GM23338 (cell line): ENCODE results near the gene AMPD2. TPM values are rescaled to one million over a fixed set of nuclear protein-coding genes. Genes with fewer than 3 reads are reported as not detected.
A peak's percentile ranks its signal among the peaks of the same experiment; 100 is the strongest.
"Not testable (repeated sequence)": the region's sequence is repeated elsewhere in the genome, so short reads cannot be mapped to it uniquely, and the experiment has no call there.

ENCODE experiments used
- ATAC-seq: fragments of 200-7000 bp; cut with Tn5 transposase; 3 replicates; pipeline ENCODE4 v1.9.1; 2020
- DNase-seq: peaks from one replicate; pipeline ENCODE4 v3.0.0-alpha.2; 2015; ENCODE audit warnings: low spot score
- H2AFZ ChIP-seq: fragments of 200-600 bp; sonication (generic); 2 replicates; pipeline ENCODE4 v1.8.0; 2016; ENCODE audit warnings: antibody characterized with exemption, mild to moderate bottlenecking, moderate library complexity
- H3F3A ChIP-seq: fragments of 200-600 bp; sonication (generic); replicated peaks from 2 replicates; pipeline ENCODE4 v1.8.0; 2017; ENCODE audit warnings: antibody characterized with exemption, mixed run types, low read depth
- H3K27ac ChIP-seq: fragments of 200-600 bp; sonication (generic); 2 replicates; pipeline ENCODE4 v1.6.1; 2016; ENCODE audit warnings: low read depth
- H3K27me3 ChIP-seq: fragments of 200-600 bp; sonication (generic); 2 replicates; pipeline ENCODE4 v1.8.0; 2016; ENCODE audit warnings: mild to moderate bottlenecking, mixed run types, moderate library complexity; ENCODE audit not compliant: insufficient read depth
- H3K36me3 ChIP-seq: fragments of 200-600 bp; sonication (generic); 2 replicates; pipeline ENCODE4 v1.8.0; 2016; ENCODE audit warnings: mild to moderate bottlenecking; ENCODE audit not compliant: insufficient read depth
- H3K4me1 ChIP-seq: fragments of 200-600 bp; sonication (generic); 2 replicates; pipeline ENCODE4 v1.8.0; 2016; ENCODE audit warnings: mild to moderate bottlenecking, moderate library complexity; ENCODE audit not compliant: insufficient read depth
- H3K4me2 ChIP-seq: fragments of 200-600 bp; sonication (generic); 2 replicates; pipeline ENCODE4 v1.7.1; 2017; ENCODE audit warnings: mixed run types
- H3K4me3 ChIP-seq: fragments of 200-600 bp; sonication (generic); 2 replicates; pipeline ENCODE4 v1.6.1; 2016; ENCODE audit warnings: mixed run types
- H3K79me2 ChIP-seq: fragments of 200-600 bp; sonication (generic); replicated peaks from 2 replicates; pipeline ENCODE4 v1.8.0; 2017; ENCODE audit warnings: mild to moderate bottlenecking; ENCODE audit not compliant: insufficient read depth
- H3K9me2 ChIP-seq: fragments of 200-600 bp; sonication (generic); 2 replicates; pipeline ENCODE4 v1.8.0; 2017; ENCODE audit not compliant: insufficient read depth
- H4K20me1 ChIP-seq: fragments of 200-600 bp; sonication (generic); replicated peaks from 2 replicates; pipeline ENCODE4 v1.8.0; 2017; ENCODE audit warnings: mild to moderate bottlenecking; ENCODE audit not compliant: insufficient read depth
- H3K27ac Mint-ChIP-seq: 2 replicates; pipeline ENCODE4 v1.8.0; 2020; ENCODE audit warnings: inconsistent platforms, mild to moderate bottlenecking, moderate library complexity, mixed read lengths
- H3K27me3 Mint-ChIP-seq: 3 replicates; pipeline ENCODE4 v1.8.0; 2022; ENCODE audit warnings: low read depth, mild to moderate bottlenecking, moderate library complexity, mixed read lengths, inconsistent platforms; ENCODE audit not compliant: insufficient read depth, poor library complexity
- H3K36me3 Mint-ChIP-seq: 3 replicates; pipeline ENCODE4 v1.8.0; 2021; ENCODE audit warnings: low read depth, mild to moderate bottlenecking, inconsistent platforms, moderate library complexity, mixed read lengths
- H3K4me1 Mint-ChIP-seq: 3 replicates; pipeline ENCODE4 v1.8.0; 2020; ENCODE audit warnings: mild to moderate bottlenecking, inconsistent platforms, mixed read lengths
- H3K4me3 Mint-ChIP-seq: 3 replicates; pipeline ENCODE4 v1.8.0; 2021; ENCODE audit warnings: moderate library complexity, mild to moderate bottlenecking, inconsistent platforms, mixed read lengths
- H3K9me3 Mint-ChIP-seq: 3 replicates; pipeline ENCODE4 v1.8.0; 2020; ENCODE audit warnings: moderate library complexity, mild to moderate bottlenecking, inconsistent platforms, mixed read lengths
- CREB1 ChIP-seq: fragments of 250-450 bp; sonication (Bioruptor Pico); IDR thresholded peaks from 2 replicates; pipeline ENCODE4 v1.5.0; 2020; ENCODE audit warnings: low read depth, mild to moderate bottlenecking, moderate library complexity
- EZH2phosphoT487 ChIP-seq: fragments of 200-600 bp; sonication (generic); IDR thresholded peaks from one replicate; pipeline ENCODE4 v1.8.1; 2018; ENCODE audit warnings: antibody characterized with exemption; ENCODE audit not compliant: unreplicated experiment
- JUNB ChIP-seq: IDR thresholded peaks from one replicate; pipeline ENCODE4 v1.6.1; 2016; ENCODE audit warnings: antibody characterized with exemption; ENCODE audit not compliant: unreplicated experiment
- NANOG ChIP-seq: IDR thresholded peaks from 2 replicates; pipeline ENCODE4 v1.6.1; 2016; ENCODE audit warnings: antibody characterized with exemption, borderline replicate concordance
- POLR2AphosphoS5 ChIP-seq: IDR thresholded peaks from 2 replicates; pipeline ENCODE4 v1.6.1; 2016; ENCODE audit warnings: antibody characterized with exemption, low read depth
- STAT1 ChIP-seq: IDR thresholded peaks from one replicate; pipeline ENCODE4 v1.6.1; 2016; ENCODE audit warnings: antibody characterized with exemption; ENCODE audit not compliant: unreplicated experiment
- ZNF331 ChIP-seq: fragments of 250-450 bp; sonication (Bioruptor Pico); IDR thresholded peaks from 2 replicates; pipeline ENCODE4 v1.5.0; 2020; ENCODE audit warnings: low read depth, mild to moderate bottlenecking, moderate library complexity
- polyA plus RNA-seq: library from polyadenylated mRNA; unstranded; fragments of >200 nt; fragmentation: Nextera tagmentation; extraction: Ambion mirVana; gene quantifications from 2 replicates; pipeline ENCODE4 v1.2.1, GENCODE V29; 2016
- total RNA-seq: library from RNA; depleted of rRNA; stranded (reverse); fragments of >200 nt; shearing (Covaris generic); gene quantifications from 2 replicates; pipeline ENCODE4 v1.2.3, GENCODE V29; 2014
- TF ChIP-seq, protein P1 (sequence below), 2 experiments: fragments of 200-600 bp in 1 of 2; sonication (generic) in 1 of 2; conservative IDR thresholded peaks; 2 replicates each; pipeline versions ENCODE4 v1.5.1 to v1.6.1; 2016 to 2017; ENCODE audit warnings: antibody characterized with exemption in 2 of 2, low read depth in 2 of 2, mild to moderate bottlenecking in 2 of 2, moderate library complexity in 1 of 2
- TF ChIP-seq, protein P2 (sequence below): IDR thresholded peaks from 2 replicates; pipeline ENCODE4 v1.6.1; 2016; ENCODE audit warnings: antibody characterized with exemption
- TF ChIP-seq, protein P3 (sequence below): IDR thresholded peaks from one replicate; pipeline ENCODE4 v1.6.1; 2018; ENCODE audit warnings: antibody characterized with exemption; ENCODE audit not compliant: unreplicated experiment

The AMPD2 gene
- total and polyA plus RNA-seq, 2 experiments from 2014 or later: 24.5 to 62.1 TPM

DNA sequence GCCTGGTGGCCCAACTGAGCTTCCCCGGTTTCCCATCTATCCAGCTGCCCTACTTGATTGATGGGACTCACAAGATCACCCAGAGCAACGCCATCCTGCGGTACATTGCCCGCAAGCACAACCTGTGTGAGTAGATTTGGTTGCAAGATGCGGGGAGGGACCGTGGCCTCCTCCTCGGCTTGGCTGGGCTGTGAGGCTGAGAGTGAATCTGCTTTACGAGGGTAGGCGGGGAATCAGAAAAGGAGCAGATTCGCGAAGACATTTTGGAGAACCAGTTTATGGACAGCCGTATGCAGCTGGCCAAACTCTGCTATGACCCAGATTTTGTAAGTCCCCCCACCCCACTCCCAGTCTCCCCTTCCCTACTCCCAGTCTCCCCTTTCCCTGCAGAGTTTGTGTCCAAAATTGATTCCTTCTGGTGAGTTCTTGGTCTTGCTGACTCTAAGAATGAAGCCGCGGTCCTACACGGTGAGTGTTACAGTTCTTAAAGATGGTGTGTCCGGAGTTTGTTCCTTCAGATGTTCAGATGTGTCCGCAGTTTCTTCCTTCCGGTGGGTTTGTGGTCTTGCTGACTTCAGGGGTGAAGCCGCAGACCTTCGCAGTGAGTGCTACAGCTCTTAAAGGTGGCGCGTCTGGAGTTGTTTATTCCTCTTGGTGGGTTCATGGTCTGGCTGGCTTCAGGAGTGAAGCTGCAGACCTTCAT, 49.8 kb downstream of the AMPD2 start:
- H3K27me3 ChIP-seq: no peaks in the 10 kb centered on the region
- Mint-ChIP-seq H3K9me3 (no peaks in the 10 kb centered on the region), H3K4me3 (no peak overlapping the region; the same call in 2 of the 3 replicates), H3K27ac (no peak overlapping the region; the same call in 1 of the 2 replicates), H3K27me3 (peaks cover 2% of the 10 kb centered on the region), H3K4me1 (peaks cover 9% of the 10 kb centered on the region; the same call in 2 of the 3 replicates), H3K36me3 (no peaks in the 10 kb centered on the region)
- H2AFZ ChIP-seq: no peak overlapping the region
- no peaks in the 10 kb centered on the region for H3K79me2 ChIP-seq
- H3K27ac ChIP-seq: no peak overlapping the region
- no peak overlapping the region for H3K4me2 ChIP-seq
- DNase-seq (no peak), ATAC-seq (no peak)
- no peaks in the 10 kb centered on the region for H4K20me1 ChIP-seq
- no peak for TF ChIP-seq CREB1 (CRISPR knock-in tag)
- TF ChIP-seq, protein P1, sequence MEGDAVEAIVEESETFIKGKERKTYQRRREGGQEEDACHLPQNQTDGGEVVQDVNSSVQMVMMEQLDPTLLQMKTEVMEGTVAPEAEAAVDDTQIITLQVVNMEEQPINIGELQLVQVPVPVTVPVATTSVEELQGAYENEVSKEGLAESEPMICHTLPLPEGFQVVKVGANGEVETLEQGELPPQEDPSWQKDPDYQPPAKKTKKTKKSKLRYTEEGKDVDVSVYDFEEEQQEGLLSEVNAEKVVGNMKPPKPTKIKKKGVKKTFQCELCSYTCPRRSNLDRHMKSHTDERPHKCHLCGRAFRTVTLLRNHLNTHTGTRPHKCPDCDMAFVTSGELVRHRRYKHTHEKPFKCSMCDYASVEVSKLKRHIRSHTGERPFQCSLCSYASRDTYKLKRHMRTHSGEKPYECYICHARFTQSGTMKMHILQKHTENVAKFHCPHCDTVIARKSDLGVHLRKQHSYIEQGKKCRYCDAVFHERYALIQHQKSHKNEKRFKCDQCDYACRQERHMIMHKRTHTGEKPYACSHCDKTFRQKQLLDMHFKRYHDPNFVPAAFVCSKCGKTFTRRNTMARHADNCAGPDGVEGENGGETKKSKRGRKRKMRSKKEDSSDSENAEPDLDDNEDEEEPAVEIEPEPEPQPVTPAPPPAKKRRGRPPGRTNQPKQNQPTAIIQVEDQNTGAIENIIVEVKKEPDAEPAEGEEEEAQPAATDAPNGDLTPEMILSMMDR (conservative IDR thresholded peaks at IDR 0.05; ENCODE audit: low read depth in 2 of 2): peak in 1 of 2 experiments; percentile 13; a peak in 1 of 4 replicates
- H3F3A ChIP-seq: no peaks in the 10 kb centered on the region
- no peaks in the 10 kb centered on the region for H3K36me3 ChIP-seq
- H3K9me2 ChIP-seq: no peaks in the 10 kb centered on the region
- no peak overlapping the region for H3K4me3 ChIP-seq
- H3K4me1 ChIP-seq: peaks cover 8% of the 10 kb centered on the region; the same call in 1 of the 2 replicates

DNA sequence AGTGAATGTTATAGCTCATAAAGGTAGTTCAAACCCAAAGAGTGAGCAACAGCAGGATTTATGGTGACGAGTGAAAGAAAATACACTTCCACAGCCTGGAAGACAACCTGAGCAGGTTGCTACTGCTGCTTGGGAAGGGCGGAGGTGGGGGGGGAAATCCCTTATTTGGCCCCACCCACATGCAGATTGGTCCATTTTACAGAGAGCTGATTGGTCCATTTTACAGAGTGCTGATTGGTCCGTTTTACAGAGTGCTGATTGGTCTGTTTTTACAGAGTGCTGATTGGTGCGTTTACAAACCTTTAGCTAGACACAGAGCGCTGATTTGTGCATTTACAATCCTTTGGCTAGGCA, 50.3 kb downstream of the AMPD2 start:
- H3K4me3 ChIP-seq, H3K27me3 ChIP-seq, H3K27ac ChIP-seq, H3K4me3 Mint-ChIP-seq, H3K27ac Mint-ChIP-seq, H3K9me3 Mint-ChIP-seq, H3K4me1 ChIP-seq, DNase-seq, H3K4me2 ChIP-seq, H3K27me3 Mint-ChIP-seq, H2AFZ ChIP-seq, H3F3A ChIP-seq, H3K4me1 Mint-ChIP-seq, H3K36me3 Mint-ChIP-seq, H3K79me2 ChIP-seq, H3K36me3 ChIP-seq, ATAC-seq, H3K9me2 ChIP-seq, H4K20me1 ChIP-seq: not testable (repeated sequence)

DNA sequence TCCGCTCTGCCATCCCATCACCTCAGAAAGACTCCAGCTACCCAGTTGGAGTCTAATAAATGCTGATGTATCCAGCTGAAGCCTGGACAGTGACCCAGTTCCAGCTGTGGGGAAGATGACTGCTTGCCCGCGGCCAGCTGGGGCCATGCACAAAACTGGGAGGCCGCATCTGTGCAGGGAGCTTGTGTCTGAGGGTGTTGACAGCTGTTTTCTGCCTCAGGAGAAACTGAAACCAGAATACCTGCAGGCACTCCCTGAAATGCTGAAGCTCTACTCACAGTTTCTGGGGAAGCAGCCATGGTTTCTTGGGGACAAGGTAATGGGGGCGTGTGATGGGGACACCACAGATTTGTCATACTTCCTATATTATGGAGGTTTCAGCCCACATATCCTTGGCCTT, 51.4 kb downstream of the AMPD2 start:
- Histone ChIP-seq H3K36me3 (no peaks in the 10 kb centered on the region), H3K4me2 (no peak overlapping the region), H3K9me2 (no peaks in the 10 kb centered on the region), H3K27ac (no peak overlapping the region), H3K79me2 (no peaks in the 10 kb centered on the region), H4K20me1 (no peaks in the 10 kb centered on the region), H3K4me1 (peaks cover 8% of the 10 kb centered on the region; the same call in 1 of the 2 replicates), H3F3A (no peaks in the 10 kb centered on the region), H3K27me3 (no peaks in the 10 kb centered on the region), H2AFZ (no peak overlapping the region), H3K4me3 (no peak overlapping the region)
- Mint-ChIP-seq H3K9me3 (no peaks in the 10 kb centered on the region), H3K4me1 (peaks cover 9% of the 10 kb centered on the region; the same call in 2 of the 3 replicates), H3K27ac (no peak overlapping the region), H3K36me3 (no peaks in the 10 kb centered on the region), H3K27me3 (peaks cover 2% of the 10 kb centered on the region), H3K4me3 (no peak overlapping the region)
- ATAC-seq: no peak
- DNase-seq: no peak
- TF ChIP-seq EZH2phosphoT487: no peak
- no peak for TF ChIP-seq ZNF331 (CRISPR knock-in tag)
- TF ChIP-seq NANOG: no peak
- no peak for TF ChIP-seq STAT1
- TF ChIP-seq, protein P1 (conservative IDR thresholded peaks at IDR 0.05; ENCODE audit: low read depth in 2 of 2): no peak
- TF ChIP-seq, protein P2, sequence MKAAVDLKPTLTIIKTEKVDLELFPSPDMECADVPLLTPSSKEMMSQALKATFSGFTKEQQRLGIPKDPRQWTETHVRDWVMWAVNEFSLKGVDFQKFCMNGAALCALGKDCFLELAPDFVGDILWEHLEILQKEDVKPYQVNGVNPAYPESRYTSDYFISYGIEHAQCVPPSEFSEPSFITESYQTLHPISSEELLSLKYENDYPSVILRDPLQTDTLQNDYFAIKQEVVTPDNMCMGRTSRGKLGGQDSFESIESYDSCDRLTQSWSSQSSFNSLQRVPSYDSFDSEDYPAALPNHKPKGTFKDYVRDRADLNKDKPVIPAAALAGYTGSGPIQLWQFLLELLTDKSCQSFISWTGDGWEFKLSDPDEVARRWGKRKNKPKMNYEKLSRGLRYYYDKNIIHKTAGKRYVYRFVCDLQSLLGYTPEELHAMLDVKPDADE: no peak
- no peak for TF ChIP-seq POLR2AphosphoS5
- TF ChIP-seq, protein P3, sequence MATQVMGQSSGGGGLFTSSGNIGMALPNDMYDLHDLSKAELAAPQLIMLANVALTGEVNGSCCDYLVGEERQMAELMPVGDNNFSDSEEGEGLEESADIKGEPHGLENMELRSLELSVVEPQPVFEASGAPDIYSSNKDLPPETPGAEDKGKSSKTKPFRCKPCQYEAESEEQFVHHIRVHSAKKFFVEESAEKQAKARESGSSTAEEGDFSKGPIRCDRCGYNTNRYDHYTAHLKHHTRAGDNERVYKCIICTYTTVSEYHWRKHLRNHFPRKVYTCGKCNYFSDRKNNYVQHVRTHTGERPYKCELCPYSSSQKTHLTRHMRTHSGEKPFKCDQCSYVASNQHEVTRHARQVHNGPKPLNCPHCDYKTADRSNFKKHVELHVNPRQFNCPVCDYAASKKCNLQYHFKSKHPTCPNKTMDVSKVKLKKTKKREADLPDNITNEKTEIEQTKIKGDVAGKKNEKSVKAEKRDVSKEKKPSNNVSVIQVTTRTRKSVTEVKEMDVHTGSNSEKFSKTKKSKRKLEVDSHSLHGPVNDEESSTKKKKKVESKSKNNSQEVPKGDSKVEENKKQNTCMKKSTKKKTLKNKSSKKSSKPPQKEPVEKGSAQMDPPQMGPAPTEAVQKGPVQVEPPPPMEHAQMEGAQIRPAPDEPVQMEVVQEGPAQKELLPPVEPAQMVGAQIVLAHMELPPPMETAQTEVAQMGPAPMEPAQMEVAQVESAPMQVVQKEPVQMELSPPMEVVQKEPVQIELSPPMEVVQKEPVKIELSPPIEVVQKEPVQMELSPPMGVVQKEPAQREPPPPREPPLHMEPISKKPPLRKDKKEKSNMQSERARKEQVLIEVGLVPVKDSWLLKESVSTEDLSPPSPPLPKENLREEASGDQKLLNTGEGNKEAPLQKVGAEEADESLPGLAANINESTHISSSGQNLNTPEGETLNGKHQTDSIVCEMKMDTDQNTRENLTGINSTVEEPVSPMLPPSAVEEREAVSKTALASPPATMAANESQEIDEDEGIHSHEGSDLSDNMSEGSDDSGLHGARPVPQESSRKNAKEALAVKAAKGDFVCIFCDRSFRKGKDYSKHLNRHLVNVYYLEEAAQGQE: no peak
- TF ChIP-seq JUNB: no peak
- TF ChIP-seq CREB1 (CRISPR knock-in tag): no peak
